GM21423 (cell line): ENCODE data around the gene CTXN1.
"Not testable (repeated sequence)": the region's sequence is repeated elsewhere in the genome, so short reads cannot be mapped to it uniquely, and the experiment has no call there.

Source experiments
- ATAC-seq: cut with Tn5 transposase; IDR thresholded peaks from one replicate; pipeline ENCODE4 v1.9.1; 2021; ENCODE audit warnings: mild to moderate bottlenecking, moderate library complexity; ENCODE audit not compliant: unreplicated experiment

CTXN1 gene

GRCh38 chr19:7926727-7927604, 1.0 kb upstream of the CTXN1 start:
- no peak for ATAC-seq

DNA sequence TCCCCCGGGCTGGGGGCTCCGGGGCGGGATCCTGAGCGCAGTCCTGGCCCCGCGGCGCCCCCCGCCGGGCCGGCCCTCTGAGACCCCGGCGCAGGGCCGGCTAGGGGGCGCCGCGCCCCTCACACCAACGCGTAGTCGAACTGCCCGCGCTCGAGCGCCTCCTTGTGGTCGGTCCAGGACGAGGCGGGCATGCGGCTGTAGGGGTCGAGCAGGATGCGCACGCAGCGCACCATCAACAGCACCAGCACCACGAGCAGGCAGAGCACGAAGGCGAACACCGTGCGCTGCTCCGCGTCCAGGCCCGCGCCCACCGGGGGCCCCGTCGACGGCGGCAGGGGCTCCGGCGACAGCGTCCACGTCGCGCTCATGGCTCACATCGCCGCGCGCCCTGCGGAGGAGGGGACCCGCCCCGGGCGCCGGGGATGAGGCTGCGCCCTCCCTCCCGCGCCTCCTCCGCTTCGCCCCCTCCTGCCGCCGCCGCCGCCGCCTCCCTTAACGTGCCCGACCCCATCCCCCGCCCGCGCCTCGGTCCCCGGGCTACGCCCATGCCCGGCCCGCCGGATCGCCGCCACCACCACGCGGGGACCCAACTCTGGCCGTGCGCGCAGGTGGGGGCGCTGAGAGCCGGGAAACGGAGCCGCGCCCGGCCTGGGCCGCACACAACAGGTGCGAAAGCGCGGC, 624 bp downstream of the CTXN1 start:
- ATAC-seq, result no peak

DNA sequence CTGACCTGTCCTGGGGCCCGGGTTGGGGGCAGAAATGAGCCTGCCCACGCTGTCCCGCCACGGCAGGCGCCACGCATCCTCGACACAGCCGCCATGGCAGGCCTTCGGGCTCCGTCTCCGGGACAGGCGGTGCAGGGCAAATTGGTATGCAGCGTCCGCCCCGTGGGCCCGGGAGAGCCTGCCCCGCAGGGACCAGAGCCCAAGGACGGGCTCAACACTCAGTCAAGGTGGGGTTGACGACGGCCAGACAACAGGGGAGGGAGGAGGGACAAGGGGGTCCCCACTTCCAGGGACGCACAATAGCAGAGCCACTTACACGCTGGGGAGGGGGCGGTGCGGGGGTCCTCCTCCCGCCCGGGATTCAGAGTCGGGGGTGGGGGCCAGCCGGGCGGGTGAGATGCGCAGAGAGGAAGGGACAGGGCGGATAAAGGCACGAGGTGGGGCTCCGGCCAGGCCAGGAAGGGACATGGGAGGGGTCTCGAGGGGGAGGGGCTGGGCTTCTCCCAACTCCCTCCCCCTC, 1.2 kb downstream of the CTXN1 start:
- no peak for ATAC-seq

DNA sequence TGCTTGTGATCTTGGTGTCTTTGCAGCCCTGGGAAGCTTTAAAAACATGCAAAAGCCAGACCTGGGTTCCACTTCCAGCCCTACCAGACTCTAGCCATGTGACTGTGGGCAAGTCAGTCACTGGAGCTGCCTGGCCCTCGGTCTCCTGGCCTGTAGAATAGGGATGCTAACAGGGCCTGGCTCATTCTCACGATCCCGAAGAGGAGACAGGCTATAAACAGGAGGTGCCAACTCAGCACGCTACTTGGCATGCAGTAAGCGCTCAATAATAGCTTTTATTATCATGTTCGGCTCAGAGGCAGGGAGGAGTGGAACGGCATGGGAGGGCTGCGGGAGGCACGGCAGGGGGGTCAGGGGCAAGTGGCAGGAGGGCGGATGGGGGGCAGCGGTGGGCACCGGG, 1.7 kb downstream of the CTXN1 start:
- no peak for ATAC-seq

DNA sequence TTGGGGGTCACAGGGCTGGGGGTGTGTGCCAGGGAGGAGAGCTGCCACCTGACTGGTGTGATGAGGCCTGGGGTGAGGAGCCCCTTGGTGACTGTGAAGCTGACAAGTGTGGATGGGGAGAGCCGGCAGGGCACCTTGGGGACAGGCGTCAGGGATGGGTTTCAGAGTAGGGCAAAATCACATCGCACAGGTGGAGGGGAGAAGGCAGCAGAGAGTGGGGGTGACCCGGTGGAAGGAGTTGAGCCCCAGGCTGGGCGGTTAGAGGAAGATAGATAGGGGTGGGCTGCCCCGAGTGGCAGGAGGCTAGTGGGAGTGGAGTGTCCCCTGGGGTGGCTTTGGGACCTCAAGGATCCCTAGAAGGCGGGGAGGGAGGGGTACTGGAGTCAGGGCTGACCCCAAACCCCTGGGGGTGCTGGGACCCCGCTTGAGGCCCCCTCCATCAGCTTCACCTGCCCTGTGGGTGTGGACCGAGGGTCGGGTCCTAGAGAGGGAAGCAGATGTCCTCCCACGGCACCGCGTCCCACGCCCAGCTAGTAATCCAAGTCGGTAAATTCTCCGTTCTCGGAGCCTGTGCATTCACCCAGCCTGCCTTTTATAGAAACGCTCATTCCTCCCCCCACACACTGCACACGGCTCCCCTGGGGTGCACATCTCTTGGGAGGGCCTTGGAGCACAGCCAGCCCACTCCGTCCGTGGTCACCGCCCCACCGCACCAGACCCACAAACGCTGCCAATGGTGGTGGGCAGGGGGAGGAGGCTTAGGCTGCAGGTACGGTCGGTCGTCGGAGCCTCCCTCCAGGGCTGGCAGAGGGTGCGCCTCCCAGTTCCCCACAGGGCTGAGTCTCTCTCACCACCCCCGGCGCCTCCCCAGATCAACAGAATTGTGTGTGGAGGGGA, 2.4 kb downstream of the CTXN1 start:
- no peak for ATAC-seq

DNA sequence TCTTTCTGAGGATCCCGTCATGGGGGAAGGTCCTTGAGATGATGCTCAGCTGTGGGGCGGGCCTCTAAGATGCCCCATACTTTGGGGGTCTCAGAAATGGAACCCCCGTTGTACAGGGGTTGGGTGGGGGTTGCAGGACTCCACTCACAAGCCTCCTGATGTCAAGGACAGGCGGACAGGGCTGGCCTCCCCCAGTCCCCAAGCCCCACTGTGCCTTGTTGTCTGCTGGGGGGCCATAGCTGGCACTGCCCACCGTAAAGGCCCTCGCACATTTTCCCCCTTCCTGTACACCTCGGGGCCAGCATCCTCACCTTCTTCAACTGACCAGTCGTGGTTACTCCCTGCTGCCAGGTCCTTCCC, 3.1 kb downstream of the CTXN1 start:
- no peak for ATAC-seq

GRCh38 chr19:7921967-7922835, 3.7 kb downstream of the CTXN1 start:
- ATAC-seq, result no peak

DNA sequence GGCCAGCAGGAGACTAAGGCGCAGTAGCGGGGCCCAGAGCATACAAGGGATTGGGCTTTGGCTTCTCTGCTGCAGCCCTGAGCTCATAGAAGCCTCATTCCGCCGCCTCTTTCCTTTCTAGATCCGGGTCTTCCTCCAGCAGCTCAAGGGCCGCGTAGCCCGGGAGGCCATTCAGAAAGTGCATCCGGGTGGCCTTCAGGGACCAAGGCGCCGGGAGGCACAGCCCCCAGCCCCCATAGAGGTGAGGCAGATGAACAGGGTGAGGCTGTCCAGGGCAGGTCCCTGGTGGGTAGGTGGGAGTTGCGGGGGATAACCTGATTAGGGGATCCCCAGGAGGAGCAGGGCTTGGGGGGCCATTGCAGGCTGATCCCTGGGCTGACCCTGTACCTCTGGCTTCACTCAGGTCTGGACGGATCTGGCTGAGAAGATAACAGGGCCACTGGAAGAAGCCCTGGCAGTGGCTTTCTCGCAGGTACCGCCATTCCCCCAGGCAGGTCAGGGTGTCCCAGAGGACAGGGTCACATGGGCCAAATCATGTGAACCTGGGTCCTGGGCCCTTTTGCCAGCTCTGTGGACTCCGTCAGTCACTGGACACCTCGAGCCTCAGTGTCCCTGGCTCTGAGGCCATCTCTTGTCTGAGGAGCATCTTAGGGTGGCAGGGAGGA, 4.5 kb downstream of the CTXN1 start:
- ATAC-seq, result no peak

GRCh38 chr19:7920519-7921301, 5.2 kb downstream of the CTXN1 start:
- ATAC-seq, result peak; percentile 38

DNA sequence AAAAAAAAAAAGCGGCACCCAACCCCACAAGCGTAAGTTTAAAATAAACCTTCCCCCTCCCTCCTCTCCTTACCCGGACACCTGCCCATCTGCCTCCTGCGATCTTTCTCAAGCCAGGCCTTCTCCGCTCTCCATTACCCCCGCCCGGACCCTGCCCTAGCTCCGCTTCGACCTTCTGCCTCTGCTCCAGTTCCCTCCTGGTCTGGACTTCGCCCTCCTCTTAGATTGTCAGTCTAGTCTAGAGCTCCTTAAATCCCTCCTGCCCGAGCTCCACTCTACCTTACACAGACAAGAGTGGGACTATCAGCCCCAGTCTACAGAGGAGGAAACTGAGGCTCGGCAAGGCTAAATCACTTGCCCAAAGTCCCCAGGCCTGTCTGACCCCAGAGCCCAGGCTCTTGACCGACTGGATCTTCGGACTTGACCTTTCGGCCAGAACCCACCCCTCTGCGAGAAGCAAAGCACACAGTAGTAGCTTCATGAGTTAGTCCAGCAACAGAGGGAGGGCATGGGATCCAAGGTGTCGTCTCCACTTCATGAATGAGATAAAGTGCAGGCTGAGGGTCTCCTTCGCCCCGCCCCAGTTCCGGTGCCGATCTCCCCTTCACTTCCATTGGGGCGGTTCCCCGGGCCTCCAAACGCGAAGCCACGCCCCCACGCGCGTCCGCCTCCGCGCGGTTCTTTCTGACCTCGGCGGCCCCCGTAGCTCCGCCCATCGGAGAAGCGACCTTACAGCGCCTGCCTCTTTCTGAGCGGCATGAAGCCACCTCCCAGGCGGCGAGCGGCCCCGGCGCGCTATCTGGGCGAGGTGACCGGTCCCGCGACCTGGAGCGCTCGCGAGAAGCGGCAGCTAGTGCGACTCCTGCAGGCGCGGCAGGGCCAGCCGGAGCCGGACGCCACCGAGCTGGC, 6.1 kb downstream of the CTXN1 start, which contains the start of gene SNAPC2:
Gene SNAPC2 (plus strand): TSS at position 729 of the 909 bp plus-strand sequence. CDS start 29 bp downstream, at position 758.
- peak; percentile 61 for ATAC-seq

GRCh38 chr19:7918615-7919421, 7.1 kb downstream of the CTXN1 start:
- ATAC-seq, result no peak

DNA sequence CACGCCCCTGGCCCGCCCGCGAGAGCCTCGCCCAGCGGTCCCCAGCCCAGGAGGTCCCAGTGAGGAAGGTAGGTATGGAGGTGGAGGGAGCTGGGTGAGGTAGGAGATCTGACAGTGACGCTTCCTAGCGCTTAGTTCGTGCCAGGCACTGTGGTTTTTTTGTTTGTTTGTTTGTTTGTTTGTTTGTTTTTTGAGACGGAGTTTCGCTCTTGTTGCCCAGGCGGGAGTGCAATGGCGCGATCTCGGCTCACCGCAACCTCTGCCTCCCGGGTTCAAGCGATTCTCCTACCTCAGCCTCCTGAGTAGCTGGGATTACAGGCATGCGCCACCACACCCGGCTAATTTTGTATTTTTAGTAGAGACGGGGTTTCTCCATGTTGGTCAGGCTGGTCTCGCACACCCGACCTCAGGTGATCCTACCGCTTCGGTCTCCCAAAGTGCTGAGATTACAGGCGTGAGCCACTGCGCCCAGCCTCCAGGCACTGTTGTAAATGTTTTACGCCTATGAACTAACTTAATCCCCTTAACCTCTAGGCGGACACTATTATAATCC, 7.8 kb downstream of the CTXN1 start:
- not testable (repeated sequence) for ATAC-seq

- no peak for ATAC-seq
These were observed 8.5 kb downstream of the CTXN1 start for GRCh38 chr19:7917267-7918061.

DNA sequence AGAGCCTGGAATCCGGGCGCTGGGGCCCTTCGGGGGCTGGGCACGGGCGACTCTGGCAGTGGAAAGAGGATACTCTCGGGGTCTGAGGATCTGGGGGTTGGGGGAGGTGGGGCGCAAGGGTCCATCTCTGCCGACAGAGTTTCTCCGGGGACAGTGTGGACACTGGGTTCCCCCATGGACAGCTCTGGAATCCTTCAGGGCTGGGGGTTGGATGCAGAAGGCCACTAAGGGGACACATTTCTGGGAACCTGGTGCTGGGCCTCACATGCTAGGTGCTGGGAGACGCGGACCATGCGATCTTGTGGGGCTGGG, 9.0 kb downstream of the CTXN1 start:
- ATAC-seq, result no peak

GRCh38 chr19:7916103-7916954, 9.6 kb downstream of the CTXN1 start:
- no peak for ATAC-seq
